Ishikawa (cell line): ENCODE data around the gene TRAPPC5.

ENCODE experiments used
- CEBPB ChIP-seq: IDR thresholded peaks from 2 replicates; pipeline ENCODE4 v1.6.1; 2012
- CREB1 ChIP-seq: IDR thresholded peaks from 2 replicates; pipeline ENCODE4 v1.6.1; 2012; ENCODE audit warnings: low read depth
- EGR1 ChIP-seq: IDR thresholded peaks from 2 replicates; pipeline ENCODE4 v1.6.1; 2012
- EP300 ChIP-seq: IDR thresholded peaks from 2 replicates; pipeline ENCODE4 v1.6.1; 2012; ENCODE audit warnings: borderline replicate concordance
- FOXM1 ChIP-seq: IDR thresholded peaks from 2 replicates; pipeline ENCODE4 v1.6.1; 2012; ENCODE audit warnings: low read depth, borderline replicate concordance
- RAD21 ChIP-seq: IDR thresholded peaks from 2 replicates; pipeline ENCODE4 v1.6.1; 2012; ENCODE audit warnings: low read depth
- TAF1 ChIP-seq: IDR thresholded peaks from 2 replicates; pipeline ENCODE4 v1.6.1; 2012; ENCODE audit warnings: low read depth, mild to moderate bottlenecking
- TCF12 ChIP-seq: IDR thresholded peaks from 2 replicates; pipeline ENCODE4 v1.6.1; 2012; ENCODE audit warnings: low read depth
- TEAD4 ChIP-seq: IDR thresholded peaks from 2 replicates; pipeline ENCODE4 v1.6.1; 2012
- YY1 ChIP-seq: IDR thresholded peaks from 2 replicates; pipeline ENCODE4 v1.6.1; 2012; ENCODE audit warnings: low read depth
- TF ChIP-seq, protein P1 (sequence below): IDR thresholded peaks from 2 replicates; pipeline ENCODE4 v1.6.1; 2012
- TF ChIP-seq, protein P2 (sequence below): IDR thresholded peaks from 2 replicates; pipeline ENCODE4 v1.6.1; 2012
- TF ChIP-seq, protein P3 (sequence below): IDR thresholded peaks from 2 replicates; pipeline ENCODE4 v1.6.1; 2012; ENCODE audit warnings: low read depth, mild to moderate bottlenecking

DNA sequence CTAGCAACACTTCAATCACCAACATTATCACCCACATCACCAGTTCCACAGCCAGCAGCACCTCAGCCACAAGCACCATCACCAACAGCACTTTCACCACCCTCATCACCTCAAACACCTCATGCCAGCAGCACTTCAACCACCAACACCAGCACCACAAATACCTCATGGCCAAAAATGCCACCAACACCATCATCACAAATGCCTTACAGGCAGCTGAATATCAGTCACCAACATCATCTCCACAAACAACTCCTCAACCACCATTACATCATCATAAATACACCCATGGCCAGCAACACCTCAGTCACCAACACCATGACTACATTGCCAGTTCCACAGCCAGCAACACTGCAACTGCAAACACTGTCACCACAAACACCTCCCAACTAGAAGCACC, 10.9 kb downstream of the TRAPPC5 start:
- no peak for TF ChIP-seq CEBPB
- TF ChIP-seq CREB1, result no peak
- TF ChIP-seq TEAD4, result no peak
- TF ChIP-seq EP300, result no peak
- TF ChIP-seq RAD21, result no peak
- no peak for TF ChIP-seq TCF12
- TF ChIP-seq YY1, result no peak
- TF ChIP-seq TAF1, result no peak
- TF ChIP-seq, protein P1, sequence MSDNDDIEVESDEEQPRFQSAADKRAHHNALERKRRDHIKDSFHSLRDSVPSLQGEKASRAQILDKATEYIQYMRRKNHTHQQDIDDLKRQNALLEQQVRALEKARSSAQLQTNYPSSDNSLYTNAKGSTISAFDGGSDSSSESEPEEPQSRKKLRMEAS, result no peak
- TF ChIP-seq EGR1, result no peak
- TF ChIP-seq, protein P2, sequence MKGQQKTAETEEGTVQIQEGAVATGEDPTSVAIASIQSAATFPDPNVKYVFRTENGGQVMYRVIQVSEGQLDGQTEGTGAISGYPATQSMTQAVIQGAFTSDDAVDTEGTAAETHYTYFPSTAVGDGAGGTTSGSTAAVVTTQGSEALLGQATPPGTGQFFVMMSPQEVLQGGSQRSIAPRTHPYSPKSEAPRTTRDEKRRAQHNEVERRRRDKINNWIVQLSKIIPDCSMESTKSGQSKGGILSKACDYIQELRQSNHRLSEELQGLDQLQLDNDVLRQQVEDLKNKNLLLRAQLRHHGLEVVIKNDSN, result no peak
- TF ChIP-seq FOXM1, result no peak
- TF ChIP-seq, protein P3, sequence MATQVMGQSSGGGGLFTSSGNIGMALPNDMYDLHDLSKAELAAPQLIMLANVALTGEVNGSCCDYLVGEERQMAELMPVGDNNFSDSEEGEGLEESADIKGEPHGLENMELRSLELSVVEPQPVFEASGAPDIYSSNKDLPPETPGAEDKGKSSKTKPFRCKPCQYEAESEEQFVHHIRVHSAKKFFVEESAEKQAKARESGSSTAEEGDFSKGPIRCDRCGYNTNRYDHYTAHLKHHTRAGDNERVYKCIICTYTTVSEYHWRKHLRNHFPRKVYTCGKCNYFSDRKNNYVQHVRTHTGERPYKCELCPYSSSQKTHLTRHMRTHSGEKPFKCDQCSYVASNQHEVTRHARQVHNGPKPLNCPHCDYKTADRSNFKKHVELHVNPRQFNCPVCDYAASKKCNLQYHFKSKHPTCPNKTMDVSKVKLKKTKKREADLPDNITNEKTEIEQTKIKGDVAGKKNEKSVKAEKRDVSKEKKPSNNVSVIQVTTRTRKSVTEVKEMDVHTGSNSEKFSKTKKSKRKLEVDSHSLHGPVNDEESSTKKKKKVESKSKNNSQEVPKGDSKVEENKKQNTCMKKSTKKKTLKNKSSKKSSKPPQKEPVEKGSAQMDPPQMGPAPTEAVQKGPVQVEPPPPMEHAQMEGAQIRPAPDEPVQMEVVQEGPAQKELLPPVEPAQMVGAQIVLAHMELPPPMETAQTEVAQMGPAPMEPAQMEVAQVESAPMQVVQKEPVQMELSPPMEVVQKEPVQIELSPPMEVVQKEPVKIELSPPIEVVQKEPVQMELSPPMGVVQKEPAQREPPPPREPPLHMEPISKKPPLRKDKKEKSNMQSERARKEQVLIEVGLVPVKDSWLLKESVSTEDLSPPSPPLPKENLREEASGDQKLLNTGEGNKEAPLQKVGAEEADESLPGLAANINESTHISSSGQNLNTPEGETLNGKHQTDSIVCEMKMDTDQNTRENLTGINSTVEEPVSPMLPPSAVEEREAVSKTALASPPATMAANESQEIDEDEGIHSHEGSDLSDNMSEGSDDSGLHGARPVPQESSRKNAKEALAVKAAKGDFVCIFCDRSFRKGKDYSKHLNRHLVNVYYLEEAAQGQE, result no peak
